Endothelial cell of umbilical vein (primary cell): ENCODE measurements around the gene DIP2C. TPM values are rescaled to one million over a fixed set of nuclear protein-coding genes. Genes with fewer than 3 reads are reported as not detected.

Source experiments
- BruUV-seq: library from RNA; stranded (reverse); fragments of 400-500 nt; replicated peaks from 2 replicates; lab custom pipeline; 2021; lab: Mats Ljungman, UMichigan
- CTCF ChIA-PET: fragments of 300-600, 350-600 bp; sonication (Branson Sonifier 250); formaldehyde crosslinking; loops from one replicate; lab custom pipeline; 2021; ENCODE audit warnings: antibody characterized with exemption, inconsistent platforms; lab: Charles Lee
- POLR2A ChIA-PET: fragments of 300-600, 350-600 bp; sonication (Branson Sonifier 250); formaldehyde crosslinking; loops from one replicate; lab custom pipeline; 2021; ENCODE audit warnings: antibody characterized with exemption, inconsistent platforms; lab: Charles Lee
- DNase-seq: peaks from one replicate; pipeline ENCODE4 v3.0.0-alpha.2; 2011; ENCODE audit warnings: low read depth, low spot score
- FAIRE-seq: peaks from 2 replicates; lab custom pipeline; 2011; peaks lifted over from hg19 to GRCh38; lab: Jason Lieb, UNC
- H2AFZ ChIP-seq: 2 replicates; pipeline ENCODE4 v1.6.0; 2012; ENCODE audit warnings: low read depth, low read length, control low read depth, inconsistent platforms
- H3K27ac ChIP-seq: 2 replicates; pipeline ENCODE4 v1.5.1; 2011; ENCODE audit warnings: low read depth, mild to moderate bottlenecking, control low read depth, low read length, moderate library complexity; ENCODE audit not compliant: insufficient read depth
- H3K27me3 ChIP-seq, 2 experiments: 2 replicates each; pipeline versions ENCODE4 v1.6.0 to v1.6.1; 2011; ENCODE audit warnings: low read length in 2 of 2, mixed read lengths in 1 of 2; ENCODE audit not compliant: control insufficient read depth in 2 of 2, insufficient read depth in 2 of 2
- H3K36me3 ChIP-seq, 2 experiments: 2 replicates in 1 of 2; 3 replicates in 1 of 2; pipeline ENCODE4 v1.5.1; 2011; ENCODE audit warnings: low read length in 2 of 2, mild to moderate bottlenecking in 1 of 2, moderate library complexity in 1 of 2; ENCODE audit not compliant: control insufficient read depth in 2 of 2, insufficient read depth in 2 of 2; ENCODE audit errors: extremely low read depth in 1 of 2
- H3K4me1 ChIP-seq: 3 replicates; pipeline ENCODE4 v1.5.1; 2011; ENCODE audit warnings: mild to moderate bottlenecking, low read length; ENCODE audit not compliant: control insufficient read depth, insufficient read depth; ENCODE audit errors: extremely low read depth
- H3K4me2 ChIP-seq: 2 replicates; pipeline ENCODE4 v1.6.1; 2011; ENCODE audit warnings: low read length, control low read depth, mixed read lengths; ENCODE audit not compliant: insufficient read depth
- H3K4me3 ChIP-seq, 3 experiments: fragments of 200-600 bp in 1 of 3; sonication (generic), shearing (Covaris generic) in 1 of 3; replicated peaks in 1 of 3; 2 replicates each; pipeline ENCODE4 v1.5.1; 2011 to 2016; ENCODE audit warnings: control low read depth in 3 of 3, low read length in 3 of 3, mild to moderate bottlenecking in 2 of 3, inconsistent platforms in 1 of 3, low read depth in 1 of 3, moderate library complexity in 1 of 3; ENCODE audit not compliant: insufficient read depth in 1 of 3
- H3K79me2 ChIP-seq: 2 replicates; pipeline ENCODE4 v1.6.0; 2012; ENCODE audit warnings: low read length, inconsistent platforms; ENCODE audit not compliant: control insufficient read depth, insufficient read depth
- H3K9ac ChIP-seq: replicated peaks from 2 replicates; pipeline ENCODE3; 2011; ENCODE audit warnings: low read length, control low read depth; ENCODE audit not compliant: insufficient read depth; ENCODE audit errors: extremely low read depth
- H3K9me1 ChIP-seq: replicated peaks from 3 replicates; pipeline ENCODE4 v1.6.0; 2011; ENCODE audit warnings: mild to moderate bottlenecking, low read length; ENCODE audit not compliant: control insufficient read depth, insufficient read depth; ENCODE audit errors: extremely low read depth
- H3K9me3 ChIP-seq: replicated peaks from 2 replicates; pipeline ENCODE4 v1.5.1; 2012; ENCODE audit warnings: low read length, inconsistent platforms; ENCODE audit not compliant: control insufficient read depth, insufficient read depth
- H4K20me1 ChIP-seq: replicated peaks from 2 replicates; pipeline ENCODE3; 2011; ENCODE audit warnings: mild to moderate bottlenecking, low read length; ENCODE audit not compliant: control insufficient read depth, insufficient read depth; ENCODE audit errors: extremely low read depth
- EZH2 ChIP-seq: IDR thresholded peaks from 2 replicates; pipeline ENCODE4 v1.6.1; 2012; ENCODE audit warnings: borderline replicate concordance, low read depth, mild to moderate bottlenecking, moderate library complexity, low read length, inconsistent platforms; ENCODE audit not compliant: severe bottlenecking
- FOS ChIP-seq: IDR thresholded peaks from 2 replicates; pipeline ENCODE4 v1.6.1; 2011; ENCODE audit warnings: mild to moderate bottlenecking, low read length, moderate library complexity, borderline replicate concordance; ENCODE audit not compliant: insufficient read depth
- GATA2 ChIP-seq: IDR thresholded peaks from 2 replicates; pipeline ENCODE4 v1.7.0; 2011; ENCODE audit warnings: low read depth, mild to moderate bottlenecking, moderate library complexity, mixed read lengths, low read length; ENCODE audit not compliant: insufficient read length, insufficient read depth
- JUN ChIP-seq: IDR thresholded peaks from 2 replicates; pipeline ENCODE4 v1.6.1; 2011; ENCODE audit warnings: borderline replicate concordance, low read depth; ENCODE audit not compliant: insufficient read length, insufficient read depth
- MAX ChIP-seq: IDR thresholded peaks from 2 replicates; pipeline ENCODE4 v1.6.1; 2011; ENCODE audit not compliant: insufficient read depth, insufficient read length
- MYC ChIP-seq: IDR thresholded peaks from one replicate; pipeline ENCODE4 v1.6.1; 2011; ENCODE audit warnings: mild to moderate bottlenecking, low read depth, low read length
- POLR2A ChIP-seq: IDR thresholded peaks from 2 replicates; pipeline ENCODE4 v1.6.1; 2012; ENCODE audit warnings: low read depth, mild to moderate bottlenecking, control low read depth, low read length
- POLR2AphosphoS5 ChIP-seq: IDR thresholded peaks from 2 replicates; pipeline ENCODE4 v1.6.1; 2012; ENCODE audit warnings: low read depth, mild to moderate bottlenecking, control low read depth, low read length, moderate library complexity; ENCODE audit not compliant: insufficient read depth
- dilution Hi-C: fragments of 300-500 bp; cut with MboI; formaldehyde crosslinking; loops from one replicate; pipeline ENCODE4 v1.15.0; 2019; ENCODE audit warnings: low sequenced_read_pairs; ENCODE audit not compliant: extremely low pct_ligation_motif_present
- intact Hi-C: fragments of 100-400 bp; cut with micrococcal nuclease; formaldehyde crosslinking; loops from one replicate; pipeline ENCODE4 v1.10.0; 2022
- polyA plus RNA-seq, 4 experiments: library from polyadenylated mRNA; depleted of rRNA in 3 of 4; stranded (reverse) in 3 of 4; unstranded in 1 of 4; fragments of >200 nt; gene quantifications; 2 replicates each; pipeline versions ENCODE4 v1.2.1 to v1.2.3, GENCODE V29; 2011 to 2012; ENCODE audit warnings: missing spikeins in 1 of 4
- total RNA-seq: library from RNA; stranded (reverse); gene quantifications from 2 replicates; pipeline ENCODE4 v1.2.3, GENCODE V29; 2021
- TF ChIP-seq, protein P1 (sequence below), 2 donors: IDR thresholded peaks; 1 replicate in 1 of 2; 2 replicates in 1 of 2; pipeline ENCODE4 v1.5.1; 2011; ENCODE audit warnings: low read length in 2 of 2, mild to moderate bottlenecking in 2 of 2, moderate library complexity in 2 of 2, control low read depth in 1 of 2, inconsistent platforms in 1 of 2, low read depth in 1 of 2; ENCODE audit not compliant: insufficient read depth in 1 of 2; ENCODE audit errors: extremely low read depth in 1 of 2

Gene DIP2C
- total and polyA plus RNA-seq, 2 donors (not counting 3 experiments of a cell fraction or from before 2014, with no cell fraction given): 3.6 to 10.7 TPM

GRCh38 chr10:418894-419293, 270.6 kb downstream of the DIP2C start:
- dilution Hi-C loops: no loop called here
- H3K9ac ChIP-seq: no peak overlapping the region
- CTCF ChIA-PET: no interaction called here
- BruUV-seq: no TSS peak
- no peaks in the 10 kb centered on the region for H3K9me1 ChIP-seq
- DNase-seq: no peak
- no peak for TF ChIP-seq POLR2A
- TF ChIP-seq MYC: no peak
- TF ChIP-seq FOS: no peak
- no peak for TF ChIP-seq EZH2
- no peak for TF ChIP-seq JUN
- TF ChIP-seq GATA2: no peak
- no peak for TF ChIP-seq POLR2AphosphoS5
- no peak for TF ChIP-seq MAX
- TF ChIP-seq, protein P1, sequence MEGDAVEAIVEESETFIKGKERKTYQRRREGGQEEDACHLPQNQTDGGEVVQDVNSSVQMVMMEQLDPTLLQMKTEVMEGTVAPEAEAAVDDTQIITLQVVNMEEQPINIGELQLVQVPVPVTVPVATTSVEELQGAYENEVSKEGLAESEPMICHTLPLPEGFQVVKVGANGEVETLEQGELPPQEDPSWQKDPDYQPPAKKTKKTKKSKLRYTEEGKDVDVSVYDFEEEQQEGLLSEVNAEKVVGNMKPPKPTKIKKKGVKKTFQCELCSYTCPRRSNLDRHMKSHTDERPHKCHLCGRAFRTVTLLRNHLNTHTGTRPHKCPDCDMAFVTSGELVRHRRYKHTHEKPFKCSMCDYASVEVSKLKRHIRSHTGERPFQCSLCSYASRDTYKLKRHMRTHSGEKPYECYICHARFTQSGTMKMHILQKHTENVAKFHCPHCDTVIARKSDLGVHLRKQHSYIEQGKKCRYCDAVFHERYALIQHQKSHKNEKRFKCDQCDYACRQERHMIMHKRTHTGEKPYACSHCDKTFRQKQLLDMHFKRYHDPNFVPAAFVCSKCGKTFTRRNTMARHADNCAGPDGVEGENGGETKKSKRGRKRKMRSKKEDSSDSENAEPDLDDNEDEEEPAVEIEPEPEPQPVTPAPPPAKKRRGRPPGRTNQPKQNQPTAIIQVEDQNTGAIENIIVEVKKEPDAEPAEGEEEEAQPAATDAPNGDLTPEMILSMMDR (IDR thresholded peaks at IDR 0.05; ENCODE audit: extremely low read depth in 1 of 2, insufficient read depth in 1 of 2, low read depth in 1 of 2, low read length in 2 of 2): no peak
- H4K20me1 ChIP-seq: no peaks in the 10 kb centered on the region
- H3K36me3 ChIP-seq: no peaks in the 10 kb centered on the region
- FAIRE-seq: no peak
- no peak overlapping the region for H2AFZ ChIP-seq
- POLR2A ChIA-PET: no interaction called here
- H3K9me3 ChIP-seq: no peaks in the 10 kb centered on the region
- peaks cover 14% of the 10 kb centered on the region for H3K4me1 ChIP-seq
- no peak overlapping the region for H3K27ac ChIP-seq
- no peaks in the 10 kb centered on the region for H3K27me3 ChIP-seq
- no peak overlapping the region for H3K4me3 ChIP-seq
- no peaks in the 10 kb centered on the region for H3K79me2 ChIP-seq
- intact Hi-C loops: no loop called here
- H3K4me2 ChIP-seq: no peak overlapping the region
